ENCODE measurements around the gene SKAP1.

SKAP1 gene

GRCh38 chr17:48128400-48128799, 301.6 kb downstream of the SKAP1 start:
- no peak for DNase-seq

DNA sequence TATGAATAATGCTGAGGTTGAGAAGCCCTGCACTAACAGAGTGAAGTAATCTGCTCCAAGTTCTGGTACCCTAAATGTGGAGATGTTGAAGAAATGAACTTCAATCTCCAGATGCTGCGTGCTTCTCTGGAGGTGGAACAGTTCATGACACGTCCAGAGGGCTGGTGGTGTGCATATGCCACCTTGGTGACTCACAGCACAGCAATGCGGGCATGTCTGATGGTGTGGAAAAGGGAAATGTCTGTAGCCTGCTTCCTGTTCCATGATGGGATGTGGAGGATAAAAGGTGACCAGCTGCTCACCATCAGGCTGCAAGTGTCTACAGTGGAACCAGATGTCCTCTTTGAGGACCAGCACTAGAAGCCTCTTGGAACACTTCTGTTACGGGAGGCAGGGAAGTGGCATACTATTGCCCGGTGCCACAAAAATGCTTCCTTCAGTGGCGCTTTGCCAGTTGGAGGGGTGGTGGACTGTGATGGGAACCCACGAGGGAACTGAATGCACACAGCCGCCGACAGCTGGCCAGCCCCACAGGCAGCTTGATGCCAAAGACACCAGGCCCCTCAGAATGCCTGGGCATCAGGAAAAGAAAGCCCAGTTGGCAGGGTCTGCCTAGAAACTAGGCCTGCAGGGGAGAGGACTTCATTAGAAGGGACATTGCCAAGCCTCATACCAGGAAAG, 302.5 kb downstream of the SKAP1 start:
- no peak for DNase-seq

DNA sequence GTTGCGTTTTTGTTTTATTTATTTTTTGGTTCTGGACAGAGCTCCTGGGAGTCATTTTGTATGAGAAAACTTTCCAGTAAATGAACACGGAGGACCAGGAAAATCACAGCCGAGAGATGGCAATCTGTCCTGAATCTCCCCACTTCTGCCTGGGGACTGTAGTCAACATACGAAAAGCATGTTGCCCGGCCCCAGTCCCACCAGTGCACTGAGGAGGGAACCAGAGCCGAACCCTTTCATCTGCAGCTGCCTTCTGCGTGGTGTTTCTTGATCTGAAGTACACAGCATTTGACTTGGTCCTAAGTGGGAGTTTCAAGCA, 303.5 kb downstream of the SKAP1 start:
- no peak for DNase-seq

GRCh38 chr17:48125829-48126531, 304.0 kb downstream of the SKAP1 start:
- no peak for DNase-seq

GRCh38 chr17:48123776-48124388, 306.1 kb downstream of the SKAP1 start:
- no peak for DNase-seq

DNA sequence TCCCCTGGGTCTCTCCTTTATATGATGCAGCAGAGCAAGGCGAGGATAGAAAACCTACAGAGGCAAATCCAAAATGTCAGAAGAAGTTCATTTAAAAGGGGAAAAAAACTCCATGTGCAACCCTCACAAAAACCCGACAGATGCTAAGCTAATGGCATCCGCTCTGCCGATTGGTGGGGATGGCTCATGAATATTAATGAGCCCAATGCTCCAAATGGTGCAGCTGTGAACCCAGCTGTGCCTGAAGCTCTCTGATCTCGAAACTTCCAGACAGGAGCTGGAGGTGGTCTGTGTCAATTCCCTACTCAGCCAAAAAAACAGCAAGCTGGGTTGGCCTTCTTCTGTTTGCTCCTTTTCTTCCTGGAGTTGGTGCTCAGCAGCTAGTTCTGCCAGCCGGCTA, 306.9 kb downstream of the SKAP1 start:
- DNase-seq: no peak

- no peak for DNase-seq
Measured at GRCh38 chr17:48122665-48123045, 307.4 kb downstream of the SKAP1 start.

GRCh38 chr17:48121923-48122664, 307.9 kb downstream of the SKAP1 start:
- no peak for DNase-seq

GRCh38 chr17:48113201-48113676, 316.8 kb downstream of the SKAP1 start:
- no peak for DNase-seq

GRCh38 chr17:48111937-48112241, 318.1 kb downstream of the SKAP1 start:
- no peak for DNase-seq

DNA sequence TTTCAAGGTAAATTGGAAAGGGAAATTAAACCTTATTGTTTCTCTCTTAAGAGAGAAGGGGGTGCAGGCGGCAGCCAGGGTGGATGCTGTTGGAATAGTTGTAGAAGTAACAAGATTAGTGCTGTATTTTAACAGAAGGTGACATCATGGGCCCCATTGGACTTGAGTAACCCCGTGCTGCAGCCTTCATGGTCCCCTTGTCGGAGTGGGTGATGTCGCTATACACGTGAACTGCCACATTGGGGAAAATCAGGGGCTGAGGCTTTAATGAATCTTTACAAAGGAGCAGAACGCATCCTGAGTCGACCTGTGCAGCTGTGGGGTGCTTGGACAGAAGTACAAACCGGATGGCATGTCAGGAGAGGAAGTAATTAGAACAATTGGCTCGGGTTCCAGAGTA, 319.3 kb downstream of the SKAP1 start:
- no peak for DNase-seq

DNA sequence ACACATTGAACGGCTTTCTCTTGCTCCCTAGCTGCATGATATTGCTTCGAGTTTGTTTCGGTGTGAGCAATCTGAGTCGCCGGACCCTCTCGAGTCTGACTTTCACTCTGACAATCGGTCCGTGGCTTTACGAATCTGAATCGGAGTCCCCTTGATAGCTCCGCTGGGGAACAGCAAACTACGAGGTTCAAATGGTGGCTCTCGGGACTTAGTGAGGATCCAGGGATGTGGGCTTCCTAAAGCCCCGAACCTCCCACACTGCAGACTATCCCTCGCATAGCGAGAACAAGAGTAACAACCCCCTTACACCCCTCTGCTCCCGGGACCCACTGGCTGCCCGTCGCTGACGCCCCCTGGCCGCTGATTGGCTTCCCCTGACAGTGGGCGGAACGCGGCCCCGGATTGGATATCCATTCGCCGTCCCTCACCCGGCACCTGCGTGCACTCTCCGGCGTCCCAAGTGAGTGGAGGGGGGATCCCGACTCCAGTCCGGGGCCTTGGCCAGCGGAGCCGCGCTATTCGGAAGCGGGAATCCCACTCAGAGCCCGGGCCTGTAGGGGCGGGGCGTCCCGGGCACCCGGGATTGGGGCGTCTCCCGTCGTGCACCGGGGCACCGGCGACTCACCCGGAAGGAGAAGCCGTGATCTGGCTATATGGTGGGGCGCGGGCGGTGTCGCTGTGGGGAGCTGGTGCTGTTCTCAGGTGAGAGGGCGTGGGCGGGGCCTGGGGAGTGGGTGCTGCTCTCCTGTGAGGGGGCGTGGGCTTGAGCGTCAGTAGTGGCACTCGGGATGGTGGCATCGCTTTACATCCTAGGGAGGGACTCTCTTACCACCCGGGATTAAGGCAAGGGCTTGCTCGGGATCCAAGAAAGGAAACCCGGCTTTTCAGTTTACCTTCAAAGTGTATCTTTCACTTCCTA, 322.6 kb downstream of the SKAP1 start, which contains the start of gene SNX11:
Gene SNX11, plus strand, starts transcription at position 630 of the 919 bp plus-strand sequence. CDS start 4,278 bp downstream, outside the sequence.
- peak; percentile 73 for DNase-seq

DNA sequence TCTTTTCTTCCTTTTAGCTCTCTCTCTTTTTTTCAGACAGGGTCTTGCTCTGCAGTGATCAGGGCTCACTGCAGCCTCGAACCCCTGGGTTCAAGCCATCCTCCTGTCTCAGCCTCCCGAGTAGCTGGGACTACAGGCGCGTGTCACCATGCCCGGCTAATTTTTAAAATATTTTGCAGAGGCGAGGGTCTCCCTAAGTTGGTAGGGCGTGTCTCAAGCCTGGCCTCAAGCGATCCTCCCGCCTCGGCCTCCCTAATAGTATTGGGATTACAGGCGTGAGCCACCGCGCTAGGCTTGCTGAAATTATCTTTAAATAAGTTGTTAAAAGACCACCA, 323.2 kb downstream of the SKAP1 start:
- DNase-seq: no peak

DNA sequence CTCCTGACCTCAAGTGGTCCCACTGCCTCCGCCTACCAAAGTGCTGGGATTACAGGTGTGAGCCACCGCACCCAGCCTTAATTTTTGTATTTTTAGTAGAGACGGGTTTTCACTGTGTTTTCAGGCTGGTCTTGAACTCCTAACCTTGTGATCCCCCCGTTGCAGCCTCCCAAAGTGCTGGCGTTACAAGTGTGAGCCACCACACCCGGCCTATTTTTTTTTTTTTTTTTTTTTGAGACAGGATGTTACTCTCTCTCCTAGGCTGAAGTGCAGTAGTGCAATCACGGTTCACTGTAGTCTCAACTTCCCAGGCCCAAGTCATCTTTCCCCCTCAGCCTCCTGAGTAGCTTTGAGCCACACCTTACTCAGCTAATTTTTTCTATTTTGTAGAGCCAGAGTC, 325.6 kb downstream of the SKAP1 start:
- DNase-seq: no peak

- DNase-seq: peak; percentile 81
Measured at GRCh38 chr17:48102798-48103715, 327.0 kb downstream of the SKAP1 start.

- no peak for DNase-seq
Measured at GRCh38 chr17:48102043-48102750, 327.8 kb downstream of the SKAP1 start.

DNA sequence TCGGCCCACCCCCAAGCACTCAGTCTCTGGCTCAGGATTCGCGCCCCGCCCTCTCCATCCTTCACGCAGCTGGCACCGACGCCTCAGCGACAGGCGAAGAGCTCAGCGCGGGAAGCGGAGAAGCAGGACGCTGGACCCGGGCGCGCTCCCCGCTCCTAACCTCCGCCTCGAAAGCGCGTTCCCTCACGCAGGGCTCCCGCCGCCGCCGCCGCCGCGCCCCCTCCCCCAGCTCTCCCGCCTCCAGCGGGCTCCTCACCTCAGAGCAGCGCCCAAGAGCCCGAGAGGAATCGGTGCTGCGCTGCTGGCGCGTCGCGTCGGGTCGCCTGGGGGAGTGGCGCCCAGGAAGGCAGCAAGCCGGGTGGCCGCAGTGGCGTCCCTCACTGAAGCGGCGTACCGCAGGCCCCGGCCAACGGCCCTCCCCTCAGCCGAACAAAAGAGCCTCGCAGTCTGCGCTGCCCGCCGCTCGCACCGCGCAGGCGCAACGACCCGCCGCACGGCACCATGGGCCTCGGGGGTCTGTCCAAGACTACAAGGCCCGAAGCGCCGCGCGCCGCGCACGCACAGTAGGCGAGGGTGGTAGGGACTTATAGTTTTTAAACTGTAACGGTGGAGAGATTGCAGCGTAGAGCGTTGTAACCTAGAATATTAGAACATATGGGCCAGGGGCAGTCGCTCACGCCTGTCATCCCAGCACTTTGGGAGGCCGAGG, 328.8 kb downstream of the SKAP1 start, which contains the start of gene CBX1:
Gene CBX1, minus strand, starts transcription at position 467 of the 709 bp plus-strand sequence. CDS start 24,474 bp downstream, outside the sequence.
- peak; percentile 80 for DNase-seq

- DNase-seq: no peak
Measured at GRCh38 chr17:48100591-48101011, 329.4 kb downstream of the SKAP1 start.

DNA sequence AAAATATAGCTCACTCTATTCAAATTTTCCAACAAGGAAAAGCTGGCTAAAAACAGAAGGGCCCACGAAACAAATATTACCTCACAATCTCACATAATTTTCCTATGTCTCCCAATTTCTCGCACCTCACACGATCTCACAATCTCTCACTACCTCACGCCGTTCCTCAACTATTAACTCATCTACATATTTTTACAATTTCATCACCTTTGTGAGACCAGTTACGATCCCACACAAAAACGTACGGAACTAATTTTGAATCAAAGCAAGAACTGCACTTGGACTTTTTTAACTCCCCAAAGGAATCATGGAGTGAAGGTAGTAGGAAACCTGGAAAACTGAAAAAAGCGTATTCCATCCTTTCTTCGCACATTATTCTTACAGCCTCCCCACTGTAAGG, 329.9 kb downstream of the SKAP1 start:
- DNase-seq: no peak

GRCh38 chr17:48095611-48096010, 334.4 kb downstream of the SKAP1 start:
- DNase-seq: no peak

All from KG1 (cell line).